Measurements from ENCODE around the gene HFM1. TPM values are rescaled to one million over a fixed set of nuclear protein-coding genes. Genes with fewer than 3 reads are reported as not detected.
"Not testable (repeated sequence)": the region's sequence is repeated elsewhere in the genome, so short reads cannot be mapped to it uniquely, and the experiment has no call there.

HFM1 gene
- total RNA-seq, 1 donor from 2014 or later, result 1.2 TPM

GRCh38 chr1:91386109-91386508, 18.5 kb downstream of the HFM1 start:
- H3K9me3 ChIP-seq, result no peaks in the 10 kb centered on the region
- no peaks in the 10 kb centered on the region for H3K27me3 ChIP-seq (ENCODE audit: low read depth)
- no peaks in the 10 kb centered on the region for H3K4me1 ChIP-seq
- TF ChIP-seq, protein P1, sequence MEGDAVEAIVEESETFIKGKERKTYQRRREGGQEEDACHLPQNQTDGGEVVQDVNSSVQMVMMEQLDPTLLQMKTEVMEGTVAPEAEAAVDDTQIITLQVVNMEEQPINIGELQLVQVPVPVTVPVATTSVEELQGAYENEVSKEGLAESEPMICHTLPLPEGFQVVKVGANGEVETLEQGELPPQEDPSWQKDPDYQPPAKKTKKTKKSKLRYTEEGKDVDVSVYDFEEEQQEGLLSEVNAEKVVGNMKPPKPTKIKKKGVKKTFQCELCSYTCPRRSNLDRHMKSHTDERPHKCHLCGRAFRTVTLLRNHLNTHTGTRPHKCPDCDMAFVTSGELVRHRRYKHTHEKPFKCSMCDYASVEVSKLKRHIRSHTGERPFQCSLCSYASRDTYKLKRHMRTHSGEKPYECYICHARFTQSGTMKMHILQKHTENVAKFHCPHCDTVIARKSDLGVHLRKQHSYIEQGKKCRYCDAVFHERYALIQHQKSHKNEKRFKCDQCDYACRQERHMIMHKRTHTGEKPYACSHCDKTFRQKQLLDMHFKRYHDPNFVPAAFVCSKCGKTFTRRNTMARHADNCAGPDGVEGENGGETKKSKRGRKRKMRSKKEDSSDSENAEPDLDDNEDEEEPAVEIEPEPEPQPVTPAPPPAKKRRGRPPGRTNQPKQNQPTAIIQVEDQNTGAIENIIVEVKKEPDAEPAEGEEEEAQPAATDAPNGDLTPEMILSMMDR (IDR thresholded peaks at IDR 0.05), result no peak
- no peaks in the 10 kb centered on the region for H3K36me3 ChIP-seq
- no peak overlapping the region for H3K4me3 ChIP-seq
- DNase-seq, result no peak
- ATAC-seq, result no peak
- H3K27ac ChIP-seq, result no peak overlapping the region
- intact Hi-C loops (cut with DNase I), result no loop called here

DNA sequence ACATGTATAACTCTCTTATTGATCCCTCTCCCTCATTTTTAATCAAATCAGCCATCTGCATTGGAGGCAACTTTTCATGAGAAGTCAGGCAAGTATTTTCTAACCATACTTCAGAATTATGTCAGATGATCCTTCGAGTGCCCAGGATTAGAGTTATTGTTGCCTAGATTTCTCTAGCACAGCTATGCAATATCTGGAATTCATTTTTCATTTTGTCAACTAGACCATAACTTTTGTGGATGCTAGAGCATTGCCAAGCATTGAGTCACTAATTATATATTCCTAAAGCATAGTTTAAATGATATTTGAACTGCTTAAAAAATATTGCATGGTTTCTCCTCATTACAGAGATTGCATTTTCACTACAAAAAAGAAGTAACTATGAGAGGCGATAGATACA, 21.2 kb downstream of the HFM1 start:
- Histone ChIP-seq H3K27me3 (ENCODE audit: low read depth) (no peaks in the 10 kb centered on the region), H3K4me1 (no peaks in the 10 kb centered on the region), H3K9me3 (no peaks in the 10 kb centered on the region), H3K4me3 (no peak overlapping the region), H3K36me3 (no peaks in the 10 kb centered on the region), H3K27ac (no peak overlapping the region)
- intact Hi-C loops (cut with DNase I), result no loop called here
- ATAC-seq (no peak), DNase-seq (no peak)
- TF ChIP-seq, protein P1 (IDR thresholded peaks at IDR 0.05), result no peak

DNA sequence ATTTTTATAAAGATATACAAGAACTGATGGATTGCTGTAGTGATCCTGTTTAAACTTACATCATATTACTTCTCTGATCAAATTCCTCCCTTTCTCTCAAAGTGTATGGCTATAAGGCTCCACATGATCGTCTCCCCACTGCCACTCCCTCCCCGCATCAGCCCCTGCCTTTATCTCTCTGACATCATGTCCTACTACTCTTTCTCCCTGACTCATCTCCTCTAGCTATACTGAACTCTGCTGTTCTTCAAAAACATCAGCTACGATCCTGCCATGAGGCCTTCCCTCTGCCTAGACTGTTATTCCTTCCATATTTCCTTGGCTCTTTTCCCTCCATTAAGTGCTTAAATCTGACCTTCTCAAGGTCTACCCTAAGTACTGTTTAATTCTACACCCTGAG, 22.8 kb downstream of the HFM1 start:
- Histone ChIP-seq H3K4me1 (no peaks in the 10 kb centered on the region), H3K27me3 (ENCODE audit: low read depth) (no peaks in the 10 kb centered on the region), H3K9me3 (no peaks in the 10 kb centered on the region), H3K36me3 (no peaks in the 10 kb centered on the region), H3K27ac (no peak overlapping the region), H3K4me3 (no peak overlapping the region)
- intact Hi-C loops (cut with DNase I), result no loop called here
- ATAC-seq (no peak), DNase-seq (no peak)
- TF ChIP-seq, protein P1 (IDR thresholded peaks at IDR 0.05), result no peak

DNA sequence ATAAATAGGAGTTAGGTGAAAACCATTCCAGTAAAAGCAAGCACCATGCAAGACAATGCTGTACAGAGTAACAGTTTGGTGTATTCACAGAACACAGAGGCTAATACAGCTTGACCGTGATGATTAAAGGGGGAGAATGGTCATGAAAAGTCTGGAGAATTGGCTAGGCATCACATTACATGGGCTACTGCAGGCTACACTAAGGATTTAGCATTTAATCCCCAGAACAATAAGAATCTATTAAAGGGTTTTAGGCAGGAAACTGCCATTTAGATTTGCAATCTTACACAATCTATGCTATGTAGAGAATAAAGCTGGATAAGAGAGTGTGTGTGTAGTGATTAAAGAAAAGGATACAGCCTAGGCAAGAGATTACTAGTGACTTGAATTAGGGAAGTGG, 30.6 kb downstream of the HFM1 start:
- no peaks in the 10 kb centered on the region for H3K4me1 ChIP-seq
- TF ChIP-seq, protein P1 (IDR thresholded peaks at IDR 0.05), result no peak
- H3K4me3 ChIP-seq, result no peak overlapping the region
- no peaks in the 10 kb centered on the region for H3K27me3 ChIP-seq (ENCODE audit: low read depth)
- no peaks in the 10 kb centered on the region for H3K9me3 ChIP-seq
- intact Hi-C loops (cut with DNase I), result no loop called here
- ATAC-seq, result no peak
- no peak overlapping the region for H3K27ac ChIP-seq
- no peak for DNase-seq
- H3K36me3 ChIP-seq, result no peaks in the 10 kb centered on the region

DNA sequence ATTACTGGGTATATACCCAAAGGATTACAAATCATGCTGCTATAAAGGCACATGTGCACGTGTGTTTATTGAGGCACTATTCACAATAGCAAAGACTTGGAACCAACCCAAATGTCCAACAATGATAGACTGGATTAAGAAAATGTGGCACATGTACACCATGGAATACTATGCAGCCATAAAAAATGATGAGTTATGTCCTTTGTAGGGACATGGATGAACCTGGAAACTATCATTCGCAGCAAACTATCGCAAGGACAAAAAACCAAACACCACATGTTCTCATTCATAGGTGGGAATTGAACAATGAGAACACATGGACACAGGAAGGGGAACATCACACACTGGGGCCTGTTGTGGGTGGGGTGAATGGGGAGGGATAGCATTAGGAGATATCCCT, 32.4 kb downstream of the HFM1 start:
- H3K27ac ChIP-seq; H3K9me3 ChIP-seq; H3K27me3 ChIP-seq (ENCODE audit: low read depth); H3K4me1 ChIP-seq; intact Hi-C loops (cut with DNase I); H3K4me3 ChIP-seq; ATAC-seq; H3K36me3 ChIP-seq; DNase-seq: not testable (repeated sequence)

GRCh38 chr1:91349524-91349923, 55.1 kb downstream of the HFM1 start:
- TF ChIP-seq, protein P1 (IDR thresholded peaks at IDR 0.05), result no peak
- intact Hi-C loops (cut with DNase I), result no loop called here
- no peak for DNase-seq
- no peak for ATAC-seq
- Histone ChIP-seq H3K4me3 (no peak overlapping the region), H3K4me1 (no peaks in the 10 kb centered on the region), H3K27ac (no peak overlapping the region), H3K27me3 (ENCODE audit: low read depth) (no peaks in the 10 kb centered on the region), H3K9me3 (peaks cover 10% of the 10 kb centered on the region), H3K36me3 (no peaks in the 10 kb centered on the region)

Measured in lower lobe of right lung (tissue), 2 donors.